Ishikawa (cell line): ENCODE results near the gene ADCY9.

ENCODE experiments used
- CEBPB ChIP-seq: IDR thresholded peaks from 2 replicates; pipeline ENCODE4 v1.6.1; 2012
- CREB1 ChIP-seq: IDR thresholded peaks from 2 replicates; pipeline ENCODE4 v1.6.1; 2012; ENCODE audit warnings: low read depth
- EGR1 ChIP-seq: IDR thresholded peaks from 2 replicates; pipeline ENCODE4 v1.6.1; 2012
- EP300 ChIP-seq: IDR thresholded peaks from 2 replicates; pipeline ENCODE4 v1.6.1; 2012; ENCODE audit warnings: borderline replicate concordance
- FOXM1 ChIP-seq: IDR thresholded peaks from 2 replicates; pipeline ENCODE4 v1.6.1; 2012; ENCODE audit warnings: low read depth, borderline replicate concordance
- MAX ChIP-seq: IDR thresholded peaks from 2 replicates; pipeline ENCODE4 v1.6.1; 2012
- NFIC ChIP-seq: IDR thresholded peaks from 2 replicates; pipeline ENCODE4 v1.6.1; 2012
- RAD21 ChIP-seq: IDR thresholded peaks from 2 replicates; pipeline ENCODE4 v1.6.1; 2012; ENCODE audit warnings: low read depth
- REST ChIP-seq: IDR thresholded peaks from 2 replicates; pipeline ENCODE4 v1.6.1; 2012; ENCODE audit warnings: low read depth, mild to moderate bottlenecking
- TAF1 ChIP-seq: IDR thresholded peaks from 2 replicates; pipeline ENCODE4 v1.6.1; 2012; ENCODE audit warnings: low read depth, mild to moderate bottlenecking
- TCF12 ChIP-seq: IDR thresholded peaks from 2 replicates; pipeline ENCODE4 v1.6.1; 2012; ENCODE audit warnings: low read depth
- TEAD4 ChIP-seq: IDR thresholded peaks from 2 replicates; pipeline ENCODE4 v1.6.1; 2012
- USF1 ChIP-seq: IDR thresholded peaks from 2 replicates; pipeline ENCODE4 v1.6.1; 2012
- YY1 ChIP-seq: IDR thresholded peaks from 2 replicates; pipeline ENCODE4 v1.6.1; 2012; ENCODE audit warnings: low read depth
- ZBTB7A ChIP-seq: IDR thresholded peaks from 2 replicates; pipeline ENCODE4 v1.6.1; 2012; ENCODE audit warnings: low read depth

The ADCY9 gene

GRCh38 chr16:4123616-4124300 is 7.5 kb upstream of the ADCY9 start:
- TF ChIP-seq NFIC: peak; percentile 30; the same call in 1 of the 2 replicates
- no peak for TF ChIP-seq ZBTB7A

- TF ChIP-seq EGR1 (no peak), REST (no peak), TAF1 (no peak), NFIC (no peak), EP300 (no peak), CEBPB (no peak), ZBTB7A (no peak), MAX (no peak), YY1 (no peak), RAD21 (no peak), TEAD4 (no peak), TCF12 (no peak), USF1 (no peak), CREB1 (no peak), FOXM1 (no peak)
Observed at GRCh38 chr16:4120176-4120575, 3.9 kb upstream of the ADCY9 start.

- no peak for TF ChIP-seq REST
- TF ChIP-seq FOXM1: no peak
- TF ChIP-seq ZBTB7A: no peak
- TF ChIP-seq YY1: no peak
- no peak for TF ChIP-seq NFIC
- no peak for TF ChIP-seq RAD21
- no peak for TF ChIP-seq USF1
- no peak for TF ChIP-seq CREB1
- TF ChIP-seq TCF12: no peak
- no peak for TF ChIP-seq TAF1
- no peak for TF ChIP-seq EGR1
- no peak for TF ChIP-seq TEAD4
- TF ChIP-seq EP300: no peak
- no peak for TF ChIP-seq CEBPB
- TF ChIP-seq MAX: no peak
Observed at GRCh38 chr16:4117250-4117578, 972 bp upstream of the ADCY9 start.

- TF ChIP-seq USF1 (no peak), EGR1 (no peak)
Observed at GRCh38 chr16:4115949-4116318, 308 bp downstream of the ADCY9 start.

GRCh38 chr16:4115209-4115948 is 863 bp downstream of the ADCY9 start:
- TF ChIP-seq EGR1 (no peak), ZBTB7A (no peak; the same call in 1 of the 2 replicates), CEBPB (no peak), MAX (0 out of 2 replicates have a peak, but pooled peaks have one; percentile 20), USF1 (no peak), EP300 (no peak)
